ENCODE measurements around the gene GSDME.

The GSDME gene

DNA sequence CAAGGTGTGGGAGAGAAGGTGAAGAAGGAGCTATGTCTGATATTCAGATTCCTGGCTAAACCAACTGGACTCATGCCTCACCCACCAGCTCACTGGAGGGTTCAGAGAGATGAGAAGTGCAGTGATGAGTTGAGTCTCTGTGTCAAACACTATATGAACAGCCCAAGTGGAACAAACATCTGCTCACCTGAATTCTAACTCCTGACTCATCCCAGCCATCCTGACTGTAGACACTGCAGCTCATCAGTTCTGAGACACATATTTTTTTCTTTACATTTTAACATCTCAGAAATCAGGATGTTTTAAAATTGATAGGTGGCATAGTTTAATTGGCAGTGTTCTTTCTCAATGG lies 27.3 kb downstream of the GSDME start:
- Histone ChIP-seq H3K9me3 (ENCODE audit: control insufficient read depth, insufficient read depth, low read depth, low read length) (no peaks in the 10 kb centered on the region), H3K4me3 (ENCODE audit: low read depth, low read length) (no peak overlapping the region), H3K36me3 (ENCODE audit: control insufficient read depth in 2 of 2, insufficient read depth in 1 of 2, low read length in 2 of 2) (no peaks in the 10 kb centered on the region), H3K4me1 (ENCODE audit: control insufficient read depth, insufficient read depth, low read length) (no peaks in the 10 kb centered on the region), H3K27ac (ENCODE audit: extremely low read depth, low read depth, low read length) (no peak overlapping the region)
- TF ChIP-seq, protein P1, sequence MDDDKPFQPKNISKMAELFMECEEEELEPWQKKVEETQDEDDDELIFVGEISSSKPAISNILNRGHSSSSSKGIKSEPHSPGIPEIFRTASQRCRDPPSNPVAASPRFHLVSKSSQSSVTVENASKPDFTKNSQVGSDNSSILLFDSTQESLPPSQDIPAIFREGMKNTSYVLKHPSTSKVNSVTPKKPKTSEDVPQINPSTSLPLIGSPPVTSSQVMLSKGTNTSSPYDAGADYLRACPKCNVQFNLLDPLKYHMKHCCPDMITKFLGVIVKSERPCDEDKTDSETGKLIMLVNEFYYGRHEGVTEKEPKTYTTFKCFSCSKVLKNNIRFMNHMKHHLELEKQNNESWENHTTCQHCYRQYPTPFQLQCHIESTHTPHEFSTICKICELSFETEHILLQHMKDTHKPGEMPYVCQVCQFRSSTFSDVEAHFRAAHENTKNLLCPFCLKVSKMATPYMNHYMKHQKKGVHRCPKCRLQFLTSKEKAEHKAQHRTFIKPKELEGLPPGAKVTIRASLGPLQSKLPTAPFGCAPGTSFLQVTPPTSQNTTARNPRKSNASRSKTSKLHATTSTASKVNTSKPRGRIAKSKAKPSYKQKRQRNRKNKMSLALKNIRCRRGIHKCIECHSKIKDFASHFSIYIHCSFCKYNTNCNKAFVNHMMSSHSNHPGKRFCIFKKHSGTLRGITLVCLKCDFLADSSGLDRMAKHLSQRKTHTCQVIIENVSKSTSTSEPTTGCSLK (tag by site-specific recombination; IDR thresholded peaks at IDR 0.05), result no peak
- no peak for TF ChIP-seq GLIS1 (tag by site-specific recombination; IDR thresholded peaks at IDR 0.05)
- no peak for TF ChIP-seq ZNF302 (tag by site-specific recombination; IDR thresholded peaks at IDR 0.05; ENCODE audit: low read depth)
- TF ChIP-seq ZNF580 (tag by site-specific recombination; IDR thresholded peaks at IDR 0.05), result no peak
- no peak for TF ChIP-seq ZNF148 (tag by site-specific recombination; IDR thresholded peaks at IDR 0.05; ENCODE audit: borderline replicate concordance)
- TF ChIP-seq ZNF610 (tag by site-specific recombination; IDR thresholded peaks at IDR 0.05; ENCODE audit: borderline replicate concordance), result no peak
- TF ChIP-seq, protein P2, sequence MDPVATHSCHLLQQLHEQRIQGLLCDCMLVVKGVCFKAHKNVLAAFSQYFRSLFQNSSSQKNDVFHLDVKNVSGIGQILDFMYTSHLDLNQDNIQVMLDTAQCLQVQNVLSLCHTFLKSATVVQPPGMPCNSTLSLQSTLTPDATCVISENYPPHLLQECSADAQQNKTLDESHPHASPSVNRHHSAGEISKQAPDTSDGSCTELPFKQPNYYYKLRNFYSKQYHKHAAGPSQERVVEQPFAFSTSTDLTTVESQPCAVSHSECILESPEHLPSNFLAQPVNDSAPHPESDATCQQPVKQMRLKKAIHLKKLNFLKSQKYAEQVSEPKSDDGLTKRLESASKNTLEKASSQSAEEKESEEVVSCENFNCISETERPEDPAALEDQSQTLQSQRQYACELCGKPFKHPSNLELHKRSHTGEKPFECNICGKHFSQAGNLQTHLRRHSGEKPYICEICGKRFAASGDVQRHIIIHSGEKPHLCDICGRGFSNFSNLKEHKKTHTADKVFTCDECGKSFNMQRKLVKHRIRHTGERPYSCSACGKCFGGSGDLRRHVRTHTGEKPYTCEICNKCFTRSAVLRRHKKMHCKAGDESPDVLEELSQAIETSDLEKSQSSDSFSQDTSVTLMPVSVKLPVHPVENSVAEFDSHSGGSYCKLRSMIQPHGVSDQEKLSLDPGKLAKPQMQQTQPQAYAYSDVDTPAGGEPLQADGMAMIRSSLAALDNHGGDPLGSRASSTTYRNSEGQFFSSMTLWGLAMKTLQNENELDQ (tag by site-specific recombination; IDR thresholded peaks at IDR 0.05; ENCODE audit: low read depth), result no peak
- TF ChIP-seq ZNF311 (tag by site-specific recombination; IDR thresholded peaks at IDR 0.05; ENCODE audit: borderline replicate concordance), result no peak
- TF ChIP-seq ZSCAN16 (tag by site-specific recombination; IDR thresholded peaks at IDR 0.05), result no peak
- TF ChIP-seq ZNF560 (tag by site-specific recombination; IDR thresholded peaks at IDR 0.05; ENCODE audit: borderline replicate concordance), result no peak
- no peak for TF ChIP-seq PRDM1 (tag by site-specific recombination; IDR thresholded peaks at IDR 0.05)
- TF ChIP-seq, protein P3, sequence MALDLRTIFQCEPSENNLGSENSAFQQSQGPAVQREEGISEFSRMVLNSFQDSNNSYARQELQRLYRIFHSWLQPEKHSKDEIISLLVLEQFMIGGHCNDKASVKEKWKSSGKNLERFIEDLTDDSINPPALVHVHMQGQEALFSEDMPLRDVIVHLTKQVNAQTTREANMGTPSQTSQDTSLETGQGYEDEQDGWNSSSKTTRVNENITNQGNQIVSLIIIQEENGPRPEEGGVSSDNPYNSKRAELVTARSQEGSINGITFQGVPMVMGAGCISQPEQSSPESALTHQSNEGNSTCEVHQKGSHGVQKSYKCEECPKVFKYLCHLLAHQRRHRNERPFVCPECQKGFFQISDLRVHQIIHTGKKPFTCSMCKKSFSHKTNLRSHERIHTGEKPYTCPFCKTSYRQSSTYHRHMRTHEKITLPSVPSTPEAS (tag by site-specific recombination; IDR thresholded peaks at IDR 0.05), result no peak
- ChIA-PET CTCF (interaction anchor here (1.2 kb wide), 2 partner anchors 82 to 364 kb away, joined by 3 to 4 read pairs; no protein-coding TSS in a partner anchor), POLR2A (no interaction called here)

GRCh38 chr7:24729365-24730017 lies 27.8 kb downstream of the GSDME start:
- no peaks in the 10 kb centered on the region for H3K9me3 ChIP-seq (ENCODE audit: control insufficient read depth, insufficient read depth, low read depth, low read length)
- H3K27ac ChIP-seq (ENCODE audit: extremely low read depth, low read depth, low read length), result no peak overlapping the region
- POLR2A ChIA-PET, result no interaction called here
- no peak overlapping the region for H3K4me3 ChIP-seq (ENCODE audit: low read depth, low read length)
- CTCF ChIA-PET, result interaction anchor here (0.7 to 1.2 kb wide), 2 partner anchors 14 to 365 kb away, joined by 3 to 4 read pairs; no protein-coding TSS in a partner anchor
- no peaks in the 10 kb centered on the region for H3K36me3 ChIP-seq (ENCODE audit: control insufficient read depth in 2 of 2, insufficient read depth in 1 of 2, low read length in 2 of 2)
- no peaks in the 10 kb centered on the region for H3K4me1 ChIP-seq (ENCODE audit: control insufficient read depth, insufficient read depth, low read length)
- TF ChIP-seq ZNF488 (tag by site-specific recombination; IDR thresholded peaks at IDR 0.05) (no peak), ZNF202 (tag by site-specific recombination; IDR thresholded peaks at IDR 0.05; ENCODE audit: borderline replicate concordance) (no peak), ZNF701 (tag by site-specific recombination; IDR thresholded peaks at IDR 0.05) (no peak), ZNF48 (tag by site-specific recombination; IDR thresholded peaks at IDR 0.05) (no peak), HOXA7 (CRISPR knock-in tag; IDR thresholded peaks at IDR 0.05; ENCODE audit: borderline replicate concordance) (no peak), SP3 (tag by site-specific recombination; IDR thresholded peaks at IDR 0.05) (no peak)
- TF ChIP-seq, protein P4, sequence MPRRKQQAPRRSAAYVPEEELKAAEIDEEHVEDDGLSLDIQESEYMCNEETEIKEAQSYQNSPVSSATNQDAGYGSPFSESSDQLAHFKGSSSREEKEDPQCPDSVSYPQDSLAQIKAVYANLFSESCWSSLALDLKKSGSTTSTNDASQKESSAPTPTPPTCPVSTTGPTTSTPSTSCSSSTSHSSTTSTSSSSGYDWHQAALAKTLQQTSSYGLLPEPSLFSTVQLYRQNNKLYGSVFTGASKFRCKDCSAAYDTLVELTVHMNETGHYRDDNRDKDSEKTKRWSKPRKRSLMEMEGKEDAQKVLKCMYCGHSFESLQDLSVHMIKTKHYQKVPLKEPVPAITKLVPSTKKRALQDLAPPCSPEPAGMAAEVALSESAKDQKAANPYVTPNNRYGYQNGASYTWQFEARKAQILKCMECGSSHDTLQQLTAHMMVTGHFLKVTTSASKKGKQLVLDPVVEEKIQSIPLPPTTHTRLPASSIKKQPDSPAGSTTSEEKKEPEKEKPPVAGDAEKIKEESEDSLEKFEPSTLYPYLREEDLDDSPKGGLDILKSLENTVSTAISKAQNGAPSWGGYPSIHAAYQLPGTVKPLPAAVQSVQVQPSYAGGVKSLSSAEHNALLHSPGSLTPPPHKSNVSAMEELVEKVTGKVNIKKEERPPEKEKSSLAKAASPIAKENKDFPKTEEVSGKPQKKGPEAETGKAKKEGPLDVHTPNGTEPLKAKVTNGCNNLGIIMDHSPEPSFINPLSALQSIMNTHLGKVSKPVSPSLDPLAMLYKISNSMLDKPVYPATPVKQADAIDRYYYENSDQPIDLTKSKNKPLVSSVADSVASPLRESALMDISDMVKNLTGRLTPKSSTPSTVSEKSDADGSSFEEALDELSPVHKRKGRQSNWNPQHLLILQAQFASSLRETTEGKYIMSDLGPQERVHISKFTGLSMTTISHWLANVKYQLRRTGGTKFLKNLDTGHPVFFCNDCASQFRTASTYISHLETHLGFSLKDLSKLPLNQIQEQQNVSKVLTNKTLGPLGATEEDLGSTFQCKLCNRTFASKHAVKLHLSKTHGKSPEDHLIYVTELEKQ (tag by site-specific recombination; IDR thresholded peaks at IDR 0.05; ENCODE audit: borderline replicate concordance), result no peak

All from HEK293 (cell line).